Fibroblast of mammary gland (primary cell): Measurements from ENCODE around the gene PLOD1.
"Not testable (repeated sequence)": the region's sequence is repeated elsewhere in the genome, so short reads cannot be mapped to it uniquely, and the experiment has no call there.

ENCODE experiments used
- DNase-seq: peaks from one replicate; pipeline ENCODE4 v3.0.0-alpha.2; 2010; ENCODE audit warnings: low read depth
- H3K4me3 ChIP-seq: 2 replicates; pipeline ENCODE4 v1.5.1; 2011; ENCODE audit warnings: low read depth, mild to moderate bottlenecking, low read length, moderate library complexity; ENCODE audit not compliant: control insufficient read depth
- CTCF ChIP-seq: conservative IDR thresholded peaks from 2 replicates; pipeline ENCODE4 v1.5.1; 2011; ENCODE audit warnings: low read depth, low read length, inconsistent platforms; ENCODE audit not compliant: control insufficient read depth, insufficient read depth

The PLOD1 gene

GRCh38 chr1:12005488-12006166, 71.1 kb downstream of the PLOD1 start:
- no peak overlapping the region for H3K4me3 ChIP-seq
- no peak for DNase-seq
- TF ChIP-seq CTCF: no peak

- H3K4me3 ChIP-seq: no peak overlapping the region
- TF ChIP-seq CTCF: no peak
- DNase-seq: no peak
Observed at GRCh38 chr1:12006167-12006921, 71.8 kb downstream of the PLOD1 start.

- H3K4me3 ChIP-seq: no peak overlapping the region
- TF ChIP-seq CTCF: no peak
- DNase-seq: no peak
Observed at GRCh38 chr1:12007204-12007603, 72.7 kb downstream of the PLOD1 start.

- H3K4me3 ChIP-seq, DNase-seq: not testable (repeated sequence)
Observed at GRCh38 chr1:12008355-12008754, 73.8 kb downstream of the PLOD1 start.

GRCh38 chr1:12009318-12009947, 74.9 kb downstream of the PLOD1 start:
- no peak for TF ChIP-seq CTCF
- H3K4me3 ChIP-seq: no peak overlapping the region
- no peak for DNase-seq

GRCh38 chr1:12010746-12011570, 76.4 kb downstream of the PLOD1 start:
- TF ChIP-seq CTCF: no peak
- no peak overlapping the region for H3K4me3 ChIP-seq
- no peak for DNase-seq
